HCT116 (cell line): ENCODE results near the gene HIC1. TPM values are rescaled to one million over a fixed set of nuclear protein-coding genes. Genes with fewer than 3 reads are reported as not detected.

Experiments used
- ATAC-seq: fragments of 200-7000 bp; cut with Tn5 transposase; 2 replicates; pipeline ENCODE4 v1.9.1; 2020; ENCODE audit warnings: mild to moderate bottlenecking, moderate library complexity
- BruUV-seq: library from RNA; stranded (reverse); fragments of 400-500 nt; replicated peaks from 2 replicates; lab custom pipeline; 2021; lab: Mats Ljungman, UMichigan
- CTCF ChIA-PET: fragments of 300-600 bp; sonication (Branson Sonifier 250); formaldehyde crosslinking; loops from one replicate; lab custom pipeline; 2021; ENCODE audit warnings: antibody characterized with exemption; lab: Charles Lee
- POLR2A ChIA-PET: fragments of 300-600, 350-600 bp; sonication (Branson Sonifier 250); formaldehyde crosslinking; loops from one replicate; lab custom pipeline; 2021; ENCODE audit warnings: antibody characterized with exemption; lab: Charles Lee
- RAD21 ChIA-PET, 2 experiments: fragments of 300-600 bp; sonication (Branson Sonifier 250); formaldehyde crosslinking; loops; one replicate each; lab custom pipeline; 2023; ENCODE audit warnings: low total read pairs in 2 of 2; ENCODE audit not compliant: uncharacterized antibody in 2 of 2, unreplicated experiment in 2 of 2, low non-redundant PET in 1 of 2; lab: Charles Lee
- DNase-seq: peaks from one replicate; pipeline ENCODE4 v3.0.0-alpha.2; 2010; ENCODE audit warnings: low read depth, low spot score
- H2AFZ ChIP-seq: fragments of 200-600 bp; shearing (Covaris generic), sonication (generic); 2 replicates; pipeline ENCODE4 v1.6.1; 2017; ENCODE audit warnings: low read depth, mixed run types, mixed read lengths, antibody characterized with exemption, low read length; ENCODE audit not compliant: poor library complexity, severe bottlenecking
- H3K27ac ChIP-seq: 2 replicates; pipeline ENCODE4 v1.5.1; 2012; ENCODE audit warnings: low read depth, low read length
- H3K27me3 ChIP-seq: fragments of 200-600 bp; sonication (generic); 2 replicates; pipeline ENCODE4 v1.6.1; 2016; ENCODE audit warnings: mixed run types, low read length, mixed read lengths; ENCODE audit not compliant: insufficient read depth
- H3K36me3 ChIP-seq, 2 experiments: fragments of 200-500 bp in 1 of 2; fragments of 200-600 bp in 1 of 2; sonication (Bioruptor generic) in 1 of 2; sonication (generic) in 1 of 2; 2 replicates each; pipeline versions ENCODE4 v1.5.1 to v1.6.1; 2014 to 2016; ENCODE audit warnings: low read length in 2 of 2, inconsistent platforms in 1 of 2, mixed read lengths in 1 of 2, mixed run types in 1 of 2; ENCODE audit not compliant: insufficient read depth in 2 of 2, control insufficient read depth in 1 of 2
- H3K4me1 ChIP-seq, 2 experiments: fragments of 200-600 bp in 1 of 2; sonication (generic) in 1 of 2; 2 replicates each; pipeline versions ENCODE4 v1.5.1 to v1.6.1; 2012 to 2017; ENCODE audit warnings: low read length in 2 of 2, inconsistent platforms in 1 of 2, mild to moderate bottlenecking in 1 of 2, mixed read lengths in 1 of 2, mixed run types in 1 of 2, moderate library complexity in 1 of 2; ENCODE audit not compliant: insufficient read depth in 2 of 2, control insufficient read depth in 1 of 2
- H3K4me2 ChIP-seq: fragments of 200-600 bp; sonication (generic); 2 replicates; pipeline ENCODE4 v1.6.1; 2017; ENCODE audit warnings: mixed run types, low read length, mixed read lengths
- H3K4me3 ChIP-seq, 2 experiments: fragments of 200-600 bp in 1 of 2; sonication (generic) in 1 of 2; replicated peaks in 1 of 2; 2 replicates each; pipeline ENCODE4 v1.5.1; 2011 to 2016; ENCODE audit warnings: low read length in 2 of 2, control low read depth in 1 of 2, low read depth in 1 of 2, mild to moderate bottlenecking in 1 of 2, mixed read lengths in 1 of 2, mixed run types in 1 of 2
- H3K79me2 ChIP-seq: fragments of 200-600 bp; sonication (generic); 2 replicates; pipeline ENCODE4 v1.6.1; 2017; ENCODE audit warnings: mild to moderate bottlenecking, mixed run types, low read length, moderate library complexity, mixed read lengths; ENCODE audit not compliant: insufficient read depth
- H3K9ac ChIP-seq: fragments of 200-600 bp; sonication (generic); 2 replicates; pipeline ENCODE4 v1.6.1; 2016; ENCODE audit warnings: low read length, mixed read lengths
- H3K9me2 ChIP-seq: fragments of 200-600 bp; sonication (generic), shearing (Covaris generic); 2 replicates; pipeline ENCODE4 v1.6.1; 2017; ENCODE audit warnings: mixed run types, mild to moderate bottlenecking, moderate library complexity; ENCODE audit not compliant: insufficient read depth
- H3K9me3 ChIP-seq, 2 experiments: fragments of 200-500 bp in 1 of 2; fragments of 200-600 bp in 1 of 2; sonication (Bioruptor generic) in 1 of 2; sonication (generic) in 1 of 2; 2 replicates each; pipeline ENCODE4 v1.6.1; 2014 to 2017; ENCODE audit warnings: low read length in 2 of 2, mixed read lengths in 2 of 2, inconsistent platforms in 1 of 2, low read depth in 1 of 2, mild to moderate bottlenecking in 1 of 2, mixed run types in 1 of 2, moderate library complexity in 1 of 2; ENCODE audit not compliant: control insufficient read depth in 1 of 2, insufficient read depth in 1 of 2
- H4K20me1 ChIP-seq: fragments of 200-600 bp; sonication (generic), shearing (Covaris generic); 2 replicates; pipeline ENCODE4 v1.6.1; 2017; ENCODE audit warnings: mixed run types, mild to moderate bottlenecking, moderate library complexity; ENCODE audit not compliant: insufficient read depth
- ATF3 ChIP-seq: IDR thresholded peaks from 2 replicates; pipeline ENCODE4 v1.6.1; 2012
- CBX3 ChIP-seq: IDR thresholded peaks from 2 replicates; pipeline ENCODE4 v1.6.1; 2012; ENCODE audit warnings: low read depth
- EGR1 ChIP-seq: IDR thresholded peaks from 2 replicates; pipeline ENCODE4 v1.6.1; 2012; ENCODE audit warnings: low read depth
- ELF1 ChIP-seq: IDR thresholded peaks from 2 replicates; pipeline ENCODE4 v1.6.1; 2012; ENCODE audit warnings: low read depth, borderline replicate concordance
- EZH2 ChIP-seq: fragments of 200-600 bp; sonication (generic); IDR thresholded peaks from 2 replicates; pipeline ENCODE4 v1.6.1; 2017; ENCODE audit warnings: antibody characterized with exemption, mixed run types
- FOSL1 ChIP-seq: IDR thresholded peaks from 2 replicates; pipeline ENCODE4 v1.6.1; 2012; ENCODE audit warnings: low read depth
- SP1 ChIP-seq: IDR thresholded peaks from 2 replicates; pipeline ENCODE4 v1.6.1; 2012; ENCODE audit warnings: low read depth
- SRF ChIP-seq: IDR thresholded peaks from 2 replicates; pipeline ENCODE4 v1.6.1; 2012; ENCODE audit warnings: low read depth
- ZBTB33 ChIP-seq: IDR thresholded peaks from 2 replicates; pipeline ENCODE4 v1.6.1; 2011; ENCODE audit warnings: mild to moderate bottlenecking, low read length, moderate library complexity; ENCODE audit not compliant: insufficient replicate concordance; ENCODE audit errors: extremely low read depth
- ZFX ChIP-seq: fragments of 450-650 bp; IDR thresholded peaks from 2 replicates; pipeline ENCODE4 v1.6.1; 2017
- ZNF274 ChIP-seq: fragments of 200-500 bp; sonication (Bioruptor generic); IDR thresholded peaks from 2 replicates; pipeline ENCODE4 v1.6.1; 2014; ENCODE audit warnings: mild to moderate bottlenecking, low read depth, low read length, inconsistent platforms
- intact Hi-C: fragments of 100-400 bp; cut with micrococcal nuclease; formaldehyde crosslinking; loops from 2 replicates; pipeline ENCODE4 v1.10.0; 2022
- total RNA-seq: library from RNA; stranded (reverse); gene quantifications from one replicate; pipeline ENCODE4 v1.2.1, GENCODE V29; 2021; ENCODE audit not compliant: unreplicated experiment
- TF ChIP-seq, protein P1 (sequence below): IDR thresholded peaks from 2 replicates; pipeline ENCODE4 v1.6.1; 2012; ENCODE audit warnings: low read depth

HIC1 gene
- total RNA-seq, 1 experiment from 2014 or later: 0.64 TPM

GRCh38 chr17:2068031-2068518 is 13.2 kb downstream of the HIC1 start (continued):
- no peak for TF ChIP-seq ZBTB33
- TF ChIP-seq SP1: no peak
- no peak for TF ChIP-seq EZH2
- TF ChIP-seq ELF1: no peak

DNA sequence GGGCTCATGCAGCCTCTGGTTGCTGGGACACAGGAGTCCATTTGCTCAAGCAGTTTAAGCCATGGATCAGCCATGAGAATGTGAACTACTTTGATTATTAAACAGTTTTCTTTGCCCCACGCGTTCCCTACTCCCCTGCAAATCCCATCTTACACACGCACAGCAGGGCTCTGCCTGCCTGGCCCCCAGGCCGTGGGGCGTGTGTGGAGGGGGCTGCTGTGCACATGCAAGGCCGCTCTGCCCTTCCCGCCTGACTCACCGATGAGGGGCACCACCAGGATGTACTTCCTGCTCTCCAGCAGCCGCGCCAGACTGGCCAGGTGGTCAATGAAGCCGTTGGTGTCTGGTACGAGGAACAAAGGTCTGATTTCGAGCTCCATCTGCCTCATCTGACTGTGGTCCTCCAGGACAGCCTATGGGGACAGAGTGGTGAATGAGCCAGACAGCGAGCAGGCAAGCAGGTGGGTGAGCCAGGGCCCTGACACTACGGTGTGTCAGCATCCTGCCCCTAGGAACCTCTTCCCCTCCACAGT is 13.7 kb downstream of the HIC1 start:
- RAD21 ChIA-PET: no interaction called here
- CTCF ChIA-PET: interaction anchor here (1.2 to 1.7 kb wide), 2 partner anchors 177 to 268 kb away, joined by 3 to 9 read pairs; partner anchors contain the start of gene TSR1
- peaks cover 0 to 14% of the 10 kb centered on the region in 2 experiments; a peak in 1 of 4 replicates for H3K4me1 ChIP-seq
- TF ChIP-seq ZBTB33: no peak
- TF ChIP-seq EGR1: no peak
- TF ChIP-seq FOSL1: no peak
- TF ChIP-seq, protein P1, sequence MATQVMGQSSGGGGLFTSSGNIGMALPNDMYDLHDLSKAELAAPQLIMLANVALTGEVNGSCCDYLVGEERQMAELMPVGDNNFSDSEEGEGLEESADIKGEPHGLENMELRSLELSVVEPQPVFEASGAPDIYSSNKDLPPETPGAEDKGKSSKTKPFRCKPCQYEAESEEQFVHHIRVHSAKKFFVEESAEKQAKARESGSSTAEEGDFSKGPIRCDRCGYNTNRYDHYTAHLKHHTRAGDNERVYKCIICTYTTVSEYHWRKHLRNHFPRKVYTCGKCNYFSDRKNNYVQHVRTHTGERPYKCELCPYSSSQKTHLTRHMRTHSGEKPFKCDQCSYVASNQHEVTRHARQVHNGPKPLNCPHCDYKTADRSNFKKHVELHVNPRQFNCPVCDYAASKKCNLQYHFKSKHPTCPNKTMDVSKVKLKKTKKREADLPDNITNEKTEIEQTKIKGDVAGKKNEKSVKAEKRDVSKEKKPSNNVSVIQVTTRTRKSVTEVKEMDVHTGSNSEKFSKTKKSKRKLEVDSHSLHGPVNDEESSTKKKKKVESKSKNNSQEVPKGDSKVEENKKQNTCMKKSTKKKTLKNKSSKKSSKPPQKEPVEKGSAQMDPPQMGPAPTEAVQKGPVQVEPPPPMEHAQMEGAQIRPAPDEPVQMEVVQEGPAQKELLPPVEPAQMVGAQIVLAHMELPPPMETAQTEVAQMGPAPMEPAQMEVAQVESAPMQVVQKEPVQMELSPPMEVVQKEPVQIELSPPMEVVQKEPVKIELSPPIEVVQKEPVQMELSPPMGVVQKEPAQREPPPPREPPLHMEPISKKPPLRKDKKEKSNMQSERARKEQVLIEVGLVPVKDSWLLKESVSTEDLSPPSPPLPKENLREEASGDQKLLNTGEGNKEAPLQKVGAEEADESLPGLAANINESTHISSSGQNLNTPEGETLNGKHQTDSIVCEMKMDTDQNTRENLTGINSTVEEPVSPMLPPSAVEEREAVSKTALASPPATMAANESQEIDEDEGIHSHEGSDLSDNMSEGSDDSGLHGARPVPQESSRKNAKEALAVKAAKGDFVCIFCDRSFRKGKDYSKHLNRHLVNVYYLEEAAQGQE: no peak
- no peak for TF ChIP-seq ZNF274
- no peak for TF ChIP-seq ZFX
- TF ChIP-seq ATF3: no peak
- no peak for TF ChIP-seq CBX3
- TF ChIP-seq SRF: no peak
- no peak for TF ChIP-seq EZH2
- TF ChIP-seq, all 23 proteins: peak for 0
- DNase-seq (no peak), ATAC-seq (no peak)
- POLR2A ChIA-PET: no interaction called here
- no TSS peak for BruUV-seq
- Histone ChIP-seq H3K4me2 (no peak overlapping the region), H3K9ac (no peak overlapping the region), H3K36me3 (no peaks in the 10 kb centered on the region), H4K20me1 (no peaks in the 10 kb centered on the region), H2AFZ (no peak overlapping the region), H3K9me3 (no peaks in the 10 kb centered on the region), H3K27ac (no peak overlapping the region), H3K79me2 (no peaks in the 10 kb centered on the region), H3K4me3 (no peak overlapping the region), H3K27me3 (no peaks in the 10 kb centered on the region), H3K9me2 (no peaks in the 10 kb centered on the region)
- intact Hi-C loops: no loop called here
